Cardiac ventricle fibroblast (primary cell): Measurements from ENCODE around the gene LUC7L2. TPM values are rescaled to one million over a fixed set of nuclear protein-coding genes. Genes with fewer than 3 reads are reported as not detected.

ENCODE experiments used
- total RNA-seq: library from RNA; depleted of rRNA; stranded (reverse); fragments of >200 nt; gene quantifications from 2 replicates; pipeline ENCODE4 v1.2.3, GENCODE V29; 2015

LUC7L2 gene
- 32.3 and 38.1 TPM in 2 replicates for total RNA-seq

GRCh38 chr7:139359366-139360209 is at the start of gene LUC7L2:
LUC7L2 (plus strand) TSS chr7:139359894; CDS start chr7:139360262, 368 bp downstream.

GRCh38 chr7:139341058-139341775 is 18.5 kb upstream of the LUC7L2 start, which contains the start of gene FMC1:
FMC1 (plus strand) TSS chr7:139341337; CDS start chr7:139341385, 48 bp downstream.

Other genes starting within 250 kb of the LUC7L2 start
- gene UBN2, start 128.7 kb upstream of the LUC7L2 start, total RNA-seq: 4.9 and 6.0 TPM in 2 replicates
- gene FMC1, start 18.6 kb upstream of the LUC7L2 start, total RNA-seq: 4.4 and 5.2 TPM in 2 replicates
- gene KLRG2, start 123.8 kb downstream of the LUC7L2 start, total RNA-seq: not detected in 2 replicates
- not detected in 2 replicates for gene CLEC2L, start 163.8 kb downstream of the LUC7L2 start, total RNA-seq